ENCODE data around the gene FEM1B.

GRCh38 chr15:68309024-68309423 is 31.5 kb downstream of the FEM1B start:
- TF ChIP-seq CTCF (conservative IDR thresholded peaks at IDR 0.05; ENCODE audit: low read depth, low read length) (no peak), EZH2 (IDR thresholded peaks at IDR 0.05; ENCODE audit: borderline replicate concordance, low read depth, low read length, poor library complexity, severe bottlenecking) (no peak)

All from A673 (cell line).